Kidney epithelial cell (primary cell): ENCODE measurements around the gene NPR1. TPM values are rescaled to one million over a fixed set of nuclear protein-coding genes. Genes with fewer than 3 reads are reported as not detected.
A peak's percentile ranks its signal among the peaks of the same experiment; 100 is the strongest.

ENCODE experiments used
- DNase-seq: peaks from one replicate; pipeline ENCODE4 v3.0.0-alpha.2; 2010; ENCODE audit warnings: low read depth
- H3K27me3 ChIP-seq: 2 replicates; pipeline ENCODE4 v1.6.0; 2011; ENCODE audit warnings: low read length; ENCODE audit not compliant: control insufficient read depth, insufficient read depth
- H3K36me3 ChIP-seq: 2 replicates; pipeline ENCODE4 v1.5.1; 2011; ENCODE audit warnings: low read length; ENCODE audit not compliant: control insufficient read depth, insufficient read depth
- H3K4me3 ChIP-seq: 2 replicates; pipeline ENCODE4 v1.5.1; 2011; ENCODE audit warnings: low read depth, mild to moderate bottlenecking, control low read depth, low read length
- total RNA-seq: library from RNA; depleted of rRNA; stranded (reverse); fragments of >200 nt; gene quantifications from 2 replicates; pipeline ENCODE4 v1.2.3, GENCODE V29; 2015
- TF ChIP-seq, protein P1 (sequence below): IDR thresholded peaks from 2 replicates; pipeline ENCODE4 v1.5.1; 2011; ENCODE audit warnings: mild to moderate bottlenecking, moderate library complexity, low read length, control low read depth, inconsistent platforms; ENCODE audit not compliant: insufficient read depth, poor library complexity, severe bottlenecking

Gene NPR1
- total RNA-seq, 1 donor from 2014 or later = 2.0 TPM

DNA sequence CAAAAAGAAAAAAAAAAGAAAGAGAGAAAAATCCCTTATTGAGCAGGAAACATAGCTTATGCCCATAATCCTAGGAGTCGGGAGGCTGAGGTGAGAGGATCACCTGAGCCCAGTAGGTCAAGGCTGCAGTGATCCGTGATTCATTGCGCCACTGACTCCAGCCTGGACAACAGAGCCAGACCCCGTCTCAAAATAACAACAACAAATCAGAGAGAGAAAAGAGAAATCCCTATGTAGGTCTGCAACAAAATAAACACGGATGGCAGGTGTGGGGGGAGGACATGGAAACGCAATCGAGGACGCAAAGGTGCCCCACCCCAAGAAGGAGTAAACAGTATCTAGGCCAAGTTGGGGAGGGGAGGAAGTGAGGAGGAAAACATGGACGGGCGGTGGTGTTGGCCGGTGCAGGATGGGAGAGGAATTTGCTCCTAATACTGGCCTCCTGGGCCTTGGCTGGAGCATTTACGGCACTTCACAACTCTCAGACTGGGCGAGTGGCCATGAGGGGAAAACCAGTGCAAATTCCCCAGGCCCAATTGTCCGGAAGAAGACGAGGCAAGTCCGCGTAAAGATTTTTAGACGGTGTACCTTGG, 45.2 kb upstream of the NPR1 start:
- DNase-seq = no peak
- TF ChIP-seq, protein P1, sequence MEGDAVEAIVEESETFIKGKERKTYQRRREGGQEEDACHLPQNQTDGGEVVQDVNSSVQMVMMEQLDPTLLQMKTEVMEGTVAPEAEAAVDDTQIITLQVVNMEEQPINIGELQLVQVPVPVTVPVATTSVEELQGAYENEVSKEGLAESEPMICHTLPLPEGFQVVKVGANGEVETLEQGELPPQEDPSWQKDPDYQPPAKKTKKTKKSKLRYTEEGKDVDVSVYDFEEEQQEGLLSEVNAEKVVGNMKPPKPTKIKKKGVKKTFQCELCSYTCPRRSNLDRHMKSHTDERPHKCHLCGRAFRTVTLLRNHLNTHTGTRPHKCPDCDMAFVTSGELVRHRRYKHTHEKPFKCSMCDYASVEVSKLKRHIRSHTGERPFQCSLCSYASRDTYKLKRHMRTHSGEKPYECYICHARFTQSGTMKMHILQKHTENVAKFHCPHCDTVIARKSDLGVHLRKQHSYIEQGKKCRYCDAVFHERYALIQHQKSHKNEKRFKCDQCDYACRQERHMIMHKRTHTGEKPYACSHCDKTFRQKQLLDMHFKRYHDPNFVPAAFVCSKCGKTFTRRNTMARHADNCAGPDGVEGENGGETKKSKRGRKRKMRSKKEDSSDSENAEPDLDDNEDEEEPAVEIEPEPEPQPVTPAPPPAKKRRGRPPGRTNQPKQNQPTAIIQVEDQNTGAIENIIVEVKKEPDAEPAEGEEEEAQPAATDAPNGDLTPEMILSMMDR = no peak
- H3K36me3 ChIP-seq = peaks cover 5% of the 10 kb centered on the region
- H3K27me3 ChIP-seq = no peaks in the 10 kb centered on the region
- H3K4me3 ChIP-seq = peak overlapping the region; percentile 17

DNA sequence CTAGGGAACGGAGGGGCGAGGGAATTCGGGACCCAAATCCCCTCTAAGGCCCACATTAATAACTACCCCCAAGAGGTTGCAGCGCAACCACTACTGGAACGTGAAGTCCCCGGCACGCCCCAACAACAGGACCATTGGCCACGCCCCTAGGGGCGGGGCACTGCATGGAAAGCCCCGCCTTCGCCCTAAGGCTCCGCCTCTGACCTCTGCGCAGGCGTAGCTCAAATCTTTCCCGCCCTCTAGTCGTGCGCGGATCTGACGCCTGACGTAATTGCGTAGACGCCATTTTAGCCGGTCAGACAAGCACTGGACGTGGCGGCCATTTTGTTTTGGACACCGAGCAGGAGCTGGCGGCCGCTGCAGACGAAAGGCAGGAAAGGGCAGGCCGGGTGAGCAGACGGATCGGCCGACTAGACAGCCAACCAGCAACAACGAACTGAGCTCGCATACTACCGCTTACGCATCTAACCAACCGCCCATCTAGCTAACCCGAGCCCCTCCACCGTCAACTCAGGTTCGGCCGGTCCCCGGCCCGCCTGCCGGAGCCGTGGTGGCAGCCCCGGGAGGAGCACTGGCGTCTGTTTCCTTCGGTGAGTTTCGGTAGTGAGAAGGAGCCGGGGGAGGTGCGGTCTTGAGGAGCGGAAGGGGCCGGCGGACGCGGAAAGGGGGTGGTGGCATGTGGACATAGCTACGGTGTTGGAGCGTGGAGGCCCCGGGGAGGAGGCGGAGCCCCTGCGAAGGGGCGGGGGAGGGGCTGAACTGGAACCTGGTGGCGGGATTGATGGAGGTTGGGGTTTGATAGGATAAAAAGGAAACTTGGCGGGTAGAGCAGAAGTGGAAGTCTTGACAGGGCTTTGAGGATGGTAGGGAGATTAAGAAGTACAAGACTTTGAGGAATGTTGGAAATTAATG, 44.5 kb upstream of the NPR1 start, which contains the start of gene CHTOP:
Gene CHTOP (plus strand): TSS at position 313 of the 912 bp plus-strand sequence. CDS start 2,523 bp downstream, outside the sequence.
- Histone ChIP-seq H3K4me3 (peak within 1 kb of the TSS; percentile 61), H3K36me3 (peaks cover 5% of the 10 kb centered on the region), H3K27me3 (no peaks in the 10 kb centered on the region)
- DNase-seq = peak; percentile 92
- TF ChIP-seq, protein P1 = no peak

DNA sequence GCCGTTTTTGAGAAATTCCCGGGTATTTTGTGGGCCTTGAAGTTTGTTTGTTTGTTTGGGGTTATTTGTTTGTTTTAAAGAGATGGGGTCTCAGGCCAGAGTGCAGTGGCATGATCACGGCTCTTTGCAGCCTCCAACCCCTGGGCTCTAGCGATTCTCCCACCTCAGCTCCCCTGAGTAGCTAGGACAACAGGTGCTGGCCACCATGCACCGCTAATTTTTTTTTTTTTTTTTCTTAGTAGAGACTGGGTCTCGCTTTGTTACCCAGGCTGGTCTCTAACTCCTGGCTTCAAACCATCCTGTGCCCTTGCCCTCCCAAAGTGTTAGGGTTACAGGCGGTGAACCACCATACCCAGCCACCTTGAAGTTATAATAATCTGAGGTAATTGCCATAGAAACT, 42.6 kb upstream of the NPR1 start:
- Histone ChIP-seq H3K27me3 (no peaks in the 10 kb centered on the region), H3K36me3 (peaks cover 5% of the 10 kb centered on the region), H3K4me3 (no peak overlapping the region)
- no peak for DNase-seq
- TF ChIP-seq, protein P1 = no peak

DNA sequence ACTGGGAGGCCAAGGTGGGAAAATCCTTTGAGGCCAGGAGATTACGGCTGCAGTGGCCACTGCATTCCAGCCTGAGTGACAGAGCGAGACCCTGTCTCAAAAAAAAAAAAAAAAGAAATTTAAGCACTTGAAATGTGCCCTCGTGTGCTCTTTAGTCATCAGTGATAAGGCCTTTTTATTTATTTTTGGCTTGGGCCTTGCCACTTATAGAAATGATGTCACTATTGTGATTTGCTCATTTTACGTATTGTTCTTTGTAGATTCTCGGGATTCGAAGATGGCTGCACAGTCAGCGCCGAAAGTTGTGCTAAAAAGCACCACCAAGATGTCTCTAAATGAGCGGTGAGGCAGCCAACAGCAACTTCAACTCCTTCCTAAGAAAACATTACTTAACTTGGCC, 42.2 kb upstream of the NPR1 start:
- Histone ChIP-seq H3K27me3 (no peaks in the 10 kb centered on the region), H3K36me3 (peaks cover 5% of the 10 kb centered on the region), H3K4me3 (no peak overlapping the region)
- no peak for DNase-seq
- TF ChIP-seq, protein P1 = no peak

DNA sequence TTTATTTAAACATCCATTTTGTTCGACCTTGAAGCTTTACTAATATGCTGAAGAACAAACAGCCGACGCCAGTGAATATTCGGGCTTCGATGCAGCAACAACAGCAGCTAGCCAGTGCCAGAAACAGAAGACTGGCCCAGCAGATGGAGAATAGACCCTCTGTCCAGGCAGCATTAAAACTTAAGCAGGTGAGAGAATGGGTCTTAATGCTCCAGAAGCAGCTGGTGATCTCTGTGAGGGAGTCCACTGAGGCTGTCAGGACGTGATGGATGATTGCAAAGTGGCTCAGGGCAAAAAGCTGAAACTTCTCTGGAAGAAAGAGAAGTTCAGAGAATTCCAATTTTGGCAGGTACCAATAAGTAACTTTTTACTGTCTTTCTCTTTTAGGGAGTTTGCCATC, 40.2 kb upstream of the NPR1 start:
- peaks cover 6% of the 10 kb centered on the region for H3K36me3 ChIP-seq
- no peak overlapping the region for H3K4me3 ChIP-seq
- DNase-seq = no peak
- TF ChIP-seq, protein P1 = no peak
- no peaks in the 10 kb centered on the region for H3K27me3 ChIP-seq
